BJ (cell line): ENCODE results near the gene IGF2R. TPM values are rescaled to one million over a fixed set of nuclear protein-coding genes. Genes with fewer than 3 reads are reported as not detected.

Experiments used
- CTCF ChIA-PET: fragments of 350-600 bp; formaldehyde crosslinking; extraction: SDS; loops from one replicate; lab custom pipeline; 2021; ENCODE audit warnings: antibody characterized with exemption, inconsistent platforms; lab: Yijun Ruan, JAX
- POLR2A ChIA-PET: fragments of 300-600 bp; sonication (Branson Sonifier 250); formaldehyde crosslinking; extraction: SDS; loops from one replicate; lab custom pipeline; 2021; ENCODE audit warnings: antibody characterized with exemption; lab: Charles Lee
- DNase-seq: peaks from one replicate; pipeline ENCODE4 v3.0.0-alpha.2; 2011; ENCODE audit warnings: low read depth
- H3K27me3 ChIP-seq: 2 replicates; pipeline ENCODE4 v1.6.0; 2011; ENCODE audit warnings: low read length; ENCODE audit not compliant: control insufficient read depth, insufficient read depth
- H3K36me3 ChIP-seq: 2 replicates; pipeline ENCODE4 v1.5.1; 2011; ENCODE audit warnings: low read length; ENCODE audit not compliant: control insufficient read depth, insufficient read depth
- H3K4me3 ChIP-seq: 2 replicates; pipeline ENCODE4 v1.5.1; 2011; ENCODE audit warnings: low read depth, mild to moderate bottlenecking, control low read depth, low read length
- CTCF ChIP-seq: IDR thresholded peaks from 2 replicates; pipeline ENCODE4 v1.5.1; 2011; ENCODE audit warnings: low read depth, mild to moderate bottlenecking, control low read depth, inconsistent platforms, low read length, moderate library complexity; ENCODE audit not compliant: insufficient read depth
- polyA plus RNA-seq: library from polyadenylated mRNA; depleted of rRNA; stranded (reverse); fragments of >200 nt; gene quantifications from 2 replicates; pipeline ENCODE4 v1.2.3, GENCODE V29; 2011

The IGF2R gene
- polyA plus RNA-seq, 1 experiment = 39.4 TPM

- no peak overlapping the region for H3K4me3 ChIP-seq
- H3K27me3 ChIP-seq = no peaks in the 10 kb centered on the region
- peaks cover 20% of the 10 kb centered on the region for H3K36me3 ChIP-seq
- no peak for TF ChIP-seq CTCF
- POLR2A ChIA-PET = no interaction called here
- DNase-seq = no peak
- CTCF ChIA-PET = interaction anchor here (0.6 to 1.8 kb wide), 3 partner anchors 11 to 370 kb away, joined by 3 to 6 read pairs (median 5); partner anchors contain the start of gene WTAP
These were observed 116.3 kb downstream of the IGF2R start for GRCh38 chr6:160085226-160085625.

GRCh38 chr6:160085713-160086505, 117.0 kb downstream of the IGF2R start:
- POLR2A ChIA-PET = no interaction called here
- TF ChIP-seq CTCF = no peak
- Histone ChIP-seq H3K36me3 (peaks cover 20% of the 10 kb centered on the region), H3K4me3 (no peak overlapping the region), H3K27me3 (no peaks in the 10 kb centered on the region)
- CTCF ChIA-PET = interaction anchor here (0.6 to 5.1 kb wide), 5 partner anchors 8 to 370 kb away, joined by 3 to 90 read pairs (median 5); partner anchors contain the start of gene WTAP
- no peak for DNase-seq

- CTCF ChIA-PET = interaction anchor here (1.1 to 5.1 kb wide), 6 partner anchors 9 to 369 kb away, joined by 3 to 90 read pairs (median 17); no protein-coding TSS in a partner anchor
These were observed 117.9 kb downstream of the IGF2R start for GRCh38 chr6:160086754-160087153.

GRCh38 chr6:160088069-160088783, 119.3 kb downstream of the IGF2R start:
- no peak overlapping the region for H3K4me3 ChIP-seq
- POLR2A ChIA-PET = interaction anchor here (0.5 to 0.6 kb wide), 2 partner anchors 135 to 185 kb away, joined by 3 read pairs; no protein-coding TSS in a partner anchor
- H3K27me3 ChIP-seq = no peaks in the 10 kb centered on the region
- peaks cover 26% of the 10 kb centered on the region for H3K36me3 ChIP-seq
- DNase-seq = peak; percentile 73
- CTCF ChIA-PET = interaction anchor here (0.6 to 5.1 kb wide), 32 partner anchors 10 to 446 kb away, joined by 3 to 90 read pairs (median 4); no protein-coding TSS in a partner anchor
- peak; percentile 95 for TF ChIP-seq CTCF

More at GRCh38 chr6:160086754-160087153, 117.9 kb downstream of the IGF2R start:
- no peak for TF ChIP-seq CTCF
- POLR2A ChIA-PET = no interaction called here
- Histone ChIP-seq H3K4me3 (no peak overlapping the region), H3K27me3 (no peaks in the 10 kb centered on the region), H3K36me3 (peaks cover 23% of the 10 kb centered on the region)
- no peak for DNase-seq
